AG09309 (cell line): Measurements from ENCODE around the gene ARFGAP2.
"Not testable (repeated sequence)": the region's sequence is repeated elsewhere in the genome, so short reads cannot be mapped to it uniquely, and the experiment has no call there.

Experiments used
- DNase-seq: peaks from one replicate; pipeline ENCODE4 v3.0.0-alpha.2; 2010; ENCODE audit warnings: low read depth
- H3K4me3 ChIP-seq: 2 replicates; pipeline ENCODE4 v1.5.1; 2011; ENCODE audit warnings: mild to moderate bottlenecking, low read depth, low read length, moderate library complexity; ENCODE audit not compliant: control insufficient read depth
- CTCF ChIP-seq: IDR thresholded peaks from 2 replicates; pipeline ENCODE4 v1.5.1; 2011; ENCODE audit warnings: mild to moderate bottlenecking, low read depth, low read length, inconsistent platforms; ENCODE audit not compliant: insufficient read depth, control insufficient read depth; ENCODE audit errors: missing control alignments

ARFGAP2 gene

GRCh38 chr11:47213950-47214565 lies 37.4 kb upstream of the ARFGAP2 start:
- peak; percentile 52 for DNase-seq
- H3K4me3 ChIP-seq: peak overlapping the region; percentile 70

GRCh38 chr11:47212938-47213337 lies 36.3 kb upstream of the ARFGAP2 start:
- no peak for DNase-seq
- TF ChIP-seq CTCF: no peak
- H3K4me3 ChIP-seq: no peak overlapping the region

More at GRCh38 chr11:47213950-47214565, 37.4 kb upstream of the ARFGAP2 start:
- no peak for TF ChIP-seq CTCF

GRCh38 chr11:47208628-47209027 lies 31.9 kb upstream of the ARFGAP2 start:
- DNase-seq: no peak
- H3K4me3 ChIP-seq: no peak overlapping the region
- no peak for TF ChIP-seq CTCF

GRCh38 chr11:47208008-47208552 lies 31.4 kb upstream of the ARFGAP2 start:
- DNase-seq: not testable (repeated sequence)

GRCh38 chr11:47207459-47207858 lies 30.8 kb upstream of the ARFGAP2 start:
- TF ChIP-seq CTCF: no peak
- H3K4me3 ChIP-seq: no peak overlapping the region
- DNase-seq: no peak

More at GRCh38 chr11:47208008-47208552, 31.4 kb upstream of the ARFGAP2 start:
- not testable (repeated sequence) for H3K4me3 ChIP-seq

- not testable (repeated sequence) for DNase-seq, H3K4me3 ChIP-seq
These were observed 29.9 kb upstream of the ARFGAP2 start for GRCh38 chr11:47206577-47206976.

GRCh38 chr11:47204637-47204989 lies 27.9 kb upstream of the ARFGAP2 start:
- no peak for TF ChIP-seq CTCF
- DNase-seq: no peak

GRCh38 chr11:47202576-47202975 lies 25.9 kb upstream of the ARFGAP2 start:
- no peak for TF ChIP-seq CTCF
- DNase-seq: no peak
- H3K4me3 ChIP-seq: no peak overlapping the region

More at GRCh38 chr11:47204637-47204989, 27.9 kb upstream of the ARFGAP2 start:
- H3K4me3 ChIP-seq: no peak overlapping the region
